Umbilical cord (tissue), 2 donors: Measurements from ENCODE around the gene MAN1B1. TPM values are rescaled to one million over a fixed set of nuclear protein-coding genes. Genes with fewer than 3 reads are reported as not detected.
A peak's percentile ranks its signal among the peaks of the same experiment; 100 is the strongest.

Experiments
- DNase-seq: peaks from one replicate; pipeline ENCODE4 v3.0.0-alpha.2; 2015; ENCODE audit warnings: low spot score
- total RNA-seq: library from RNA; depleted of rRNA; stranded (reverse); fragments of >200 nt; gene quantifications from one replicate; pipeline ENCODE4 v1.2.3, GENCODE V29; 2014; ENCODE audit warnings: low replicate concordance; ENCODE audit not compliant: insufficient read depth

MAN1B1 gene
- total RNA-seq, 1 donor from 2014 or later, result 41.4 TPM

- no peak for DNase-seq
Observed at GRCh38 chr9:137068539-137069507, 18.0 kb upstream of the MAN1B1 start.

DNA sequence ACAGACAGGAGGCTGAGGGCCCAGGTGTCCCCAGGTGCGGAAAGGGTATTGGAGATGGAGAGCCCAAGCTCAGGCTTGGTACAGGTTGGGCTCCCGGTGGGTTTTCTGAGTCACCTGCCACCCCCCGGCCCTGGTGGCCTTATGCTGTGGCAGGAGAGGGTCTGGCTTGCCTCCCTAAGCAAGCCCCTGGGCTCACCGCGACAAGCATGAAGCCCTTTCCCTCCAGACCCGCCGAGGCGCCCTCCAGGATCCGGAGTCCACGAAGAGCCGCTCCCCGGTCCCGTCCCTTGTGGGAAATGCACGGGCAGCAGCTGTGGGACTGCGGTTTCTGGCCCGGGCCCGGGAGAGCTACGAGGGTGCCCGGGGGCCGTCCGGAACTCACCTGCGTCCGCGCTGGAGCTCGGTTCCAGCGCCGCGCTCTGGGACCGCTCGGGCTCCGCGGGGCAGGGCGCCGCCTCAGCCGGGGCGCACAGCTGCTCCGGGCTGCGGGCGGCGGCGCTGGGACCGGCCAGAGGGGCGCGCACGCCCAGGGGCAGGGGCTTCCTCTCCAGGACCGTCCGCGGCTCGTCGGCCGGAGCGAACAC lies 17.2 kb upstream of the MAN1B1 start:
- DNase-seq, result no peak

- peak; percentile 94 for DNase-seq
Observed at GRCh38 chr9:137070201-137070905, 16.4 kb upstream of the MAN1B1 start, which contains the start of gene SAPCD2. TSS of gene SAPCD2 (minus strand) at chr9:137070557. CDS start at chr9:137070460, 97 bp downstream.

- peak; percentile 42 for DNase-seq
Observed at GRCh38 chr9:137070906-137071275, 15.9 kb upstream of the MAN1B1 start.

- DNase-seq, result no peak
Observed at GRCh38 chr9:137071282-137071681, 15.5 kb upstream of the MAN1B1 start.

GRCh38 chr9:137073992-137074399 lies 12.8 kb upstream of the MAN1B1 start:
- DNase-seq, result no peak

- no peak for DNase-seq
Observed at GRCh38 chr9:137074657-137075274, 12.0 kb upstream of the MAN1B1 start.

DNA sequence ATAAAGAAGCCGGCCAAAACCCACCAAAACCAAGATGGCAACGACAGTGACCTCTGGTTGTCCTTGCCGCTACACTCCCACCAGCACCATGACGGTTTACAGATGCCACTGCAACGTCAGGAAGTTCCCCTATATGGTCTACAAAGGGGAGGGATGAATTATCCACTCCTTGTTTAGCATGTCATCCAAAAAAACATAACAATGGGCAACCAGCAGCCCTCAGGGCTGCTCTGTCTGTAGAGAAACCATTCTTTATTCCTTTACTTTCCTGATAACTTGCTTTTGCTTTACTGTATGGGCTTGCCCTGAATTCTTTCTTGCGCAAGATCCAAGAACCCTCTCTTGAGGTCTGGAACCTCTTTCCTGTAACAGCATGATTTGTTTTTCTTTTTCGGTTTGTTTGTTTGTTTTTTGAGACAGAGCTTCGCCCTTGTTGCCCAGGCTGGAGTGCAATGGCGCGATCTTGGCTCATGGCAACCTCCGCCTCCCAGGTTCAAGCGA lies 11.5 kb upstream of the MAN1B1 start:
- no peak for DNase-seq

DNA sequence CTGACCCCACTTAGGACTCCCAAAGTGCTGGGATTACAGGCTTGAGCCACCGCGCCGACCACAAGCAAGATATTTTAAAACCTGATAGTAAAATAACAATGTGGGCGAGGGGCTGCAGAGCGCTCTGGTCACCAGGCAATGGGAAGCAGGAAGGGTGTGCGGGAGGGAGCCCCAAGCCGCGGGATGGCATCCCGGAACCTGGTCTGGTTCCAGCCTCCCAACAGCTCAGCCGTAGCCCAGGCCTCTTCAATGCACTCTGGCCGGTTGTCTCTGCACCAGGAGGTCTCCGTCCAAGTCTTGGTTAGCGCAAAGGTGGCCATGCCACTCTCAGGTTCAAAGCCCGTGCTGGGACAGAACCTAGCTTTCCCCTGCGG lies 10.2 kb upstream of the MAN1B1 start:
- no peak for DNase-seq

GRCh38 chr9:137077010-137077747 lies 9.6 kb upstream of the MAN1B1 start, which contains the start of gene UAP1L1:
TSS of gene UAP1L1 (plus strand) at chr9:137077517. CDS start at chr9:137077533, 16 bp downstream.
- peak; percentile 72 for DNase-seq

DNA sequence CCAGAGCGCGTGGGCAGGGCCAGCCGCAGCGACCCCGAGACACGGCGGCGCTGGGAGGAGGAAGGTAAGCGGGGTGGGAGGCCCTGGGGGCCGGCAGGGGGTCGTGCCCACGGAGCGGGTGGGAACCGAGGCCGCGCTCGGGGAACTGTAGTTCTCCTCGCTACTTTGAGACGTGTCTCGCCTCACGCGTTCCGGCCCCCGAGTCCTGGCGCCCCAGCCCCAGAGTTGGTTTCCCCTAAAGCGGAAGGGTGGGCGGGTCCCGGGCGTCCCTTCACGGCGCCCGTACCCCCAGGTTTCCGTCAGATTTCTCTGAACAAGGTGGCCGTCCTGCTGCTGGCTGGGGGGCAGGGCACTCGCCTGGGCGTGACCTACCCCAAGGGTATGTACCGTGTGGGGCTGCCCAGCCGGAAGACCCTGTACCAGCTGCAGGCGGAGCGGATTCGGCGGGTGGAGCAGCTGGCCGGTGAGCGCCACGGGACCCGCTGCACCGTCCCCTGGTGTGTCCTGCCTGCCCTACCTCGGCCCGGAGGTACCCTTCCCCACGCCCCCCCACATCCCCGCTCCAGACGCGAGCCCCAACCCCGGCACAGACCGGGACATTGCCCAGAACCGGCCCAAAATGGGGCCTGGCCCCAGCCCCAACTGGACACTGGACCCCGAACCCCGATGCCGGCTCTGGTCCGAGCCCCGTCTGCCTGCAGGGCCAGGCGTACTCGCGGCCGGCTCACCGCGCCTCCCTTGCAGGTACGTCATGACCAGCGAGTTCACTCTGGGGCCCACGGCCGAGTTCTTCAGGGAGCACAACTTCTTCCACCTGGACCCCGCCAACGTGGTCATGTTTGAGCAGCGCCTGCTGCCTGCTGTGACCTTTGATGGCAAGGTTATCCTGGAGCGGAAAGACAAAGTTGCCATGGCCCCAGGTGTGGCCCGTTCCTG lies 8.8 kb upstream of the MAN1B1 start:
- DNase-seq, result no peak

- no peak for DNase-seq
Observed at GRCh38 chr9:137078701-137079400, 7.9 kb upstream of the MAN1B1 start.

DNA sequence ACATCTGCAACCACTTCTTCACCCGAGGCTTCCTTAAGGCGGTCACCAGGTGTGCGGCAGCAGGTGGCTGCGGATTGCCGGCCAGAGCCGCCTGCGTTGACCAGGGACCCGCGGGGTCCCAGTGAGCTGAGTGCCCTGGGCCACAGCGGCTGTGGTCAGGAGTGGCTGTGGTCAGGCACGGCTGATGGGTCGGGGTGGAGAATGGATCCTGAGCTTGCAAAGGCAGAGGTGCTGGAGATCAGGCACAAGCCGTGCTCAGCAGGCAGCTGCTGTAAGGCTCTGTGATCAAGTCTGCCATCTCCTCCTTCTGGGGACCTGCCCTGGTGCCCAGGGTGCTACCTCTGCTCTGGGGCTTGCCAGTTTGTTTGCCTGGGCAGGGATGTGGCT lies 7.4 kb upstream of the MAN1B1 start:
- DNase-seq, result no peak

- DNase-seq, result no peak
Observed at GRCh38 chr9:137080260-137081122, 6.3 kb upstream of the MAN1B1 start.

- no peak for DNase-seq
Observed at GRCh38 chr9:137082222-137082924, 4.4 kb upstream of the MAN1B1 start.

DNA sequence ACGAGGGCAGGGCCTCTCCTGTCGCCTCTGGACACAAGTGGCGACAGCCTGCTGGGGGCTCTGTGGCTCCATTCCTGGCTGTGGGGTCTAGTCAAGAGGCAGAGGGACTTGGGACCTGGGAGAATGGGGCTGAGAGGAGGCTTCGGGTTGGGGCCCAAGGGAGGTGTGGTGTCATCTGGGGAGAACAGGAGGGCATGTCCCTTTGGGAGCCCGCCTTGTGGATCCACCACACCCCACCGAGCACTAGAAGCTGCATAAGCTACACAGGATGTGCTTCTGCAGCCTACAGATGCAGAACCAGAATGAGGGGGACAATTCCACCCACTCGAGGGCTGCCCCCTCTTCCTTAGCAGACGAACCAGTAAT lies 3.9 kb upstream of the MAN1B1 start:
- no peak for DNase-seq

- peak; percentile 96 for DNase-seq
Observed at GRCh38 chr9:137083394-137084004, 3.3 kb upstream of the MAN1B1 start.
